DOHH2 (cell line): Measurements from ENCODE around the gene ZNF865.

ENCODE experiments used
- H3F3A ChIP-seq: fragments of 200-600 bp; sonication (generic), shearing (Covaris generic); 2 replicates; pipeline ENCODE4 v1.6.0; 2016; ENCODE audit warnings: antibody characterized with exemption, mild to moderate bottlenecking; ENCODE audit not compliant: control insufficient read depth, insufficient read depth
- H3K27ac ChIP-seq: fragments of 200-600 bp; sonication (generic); 2 replicates; pipeline ENCODE4 v1.5.1; 2014; ENCODE audit warnings: low read depth, mild to moderate bottlenecking, low read length, moderate library complexity
- H3K27me3 ChIP-seq: fragments of 200-600 bp; sonication (generic); 2 replicates; pipeline ENCODE4 v1.6.1; 2014; ENCODE audit warnings: mild to moderate bottlenecking, low read length, mixed read lengths; ENCODE audit not compliant: control insufficient read depth
- H3K36me3 ChIP-seq: fragments of 200-600 bp; sonication (generic); 2 replicates; pipeline ENCODE4 v1.6.1; 2014; ENCODE audit warnings: mild to moderate bottlenecking, low read length, moderate library complexity, mixed read lengths; ENCODE audit not compliant: control insufficient read depth
- H3K4me1 ChIP-seq: fragments of 200-600 bp; sonication (generic); 2 replicates; pipeline ENCODE4 v1.6.1; 2014; ENCODE audit warnings: mild to moderate bottlenecking, low read length, mixed read lengths; ENCODE audit not compliant: control insufficient read depth
- H3K4me2 ChIP-seq: fragments of 200-600 bp; sonication (generic); 2 replicates; pipeline ENCODE4 v1.6.0; 2014; ENCODE audit warnings: mild to moderate bottlenecking, low read length, moderate library complexity
- H3K4me3 ChIP-seq: fragments of 200-600 bp; sonication (generic); 2 replicates; pipeline ENCODE4 v1.5.1; 2014; ENCODE audit warnings: mild to moderate bottlenecking, low read length, mixed read lengths
- H3K79me2 ChIP-seq: fragments of 200-600 bp; sonication (generic); 2 replicates; pipeline ENCODE4 v1.6.1; 2014; ENCODE audit warnings: mild to moderate bottlenecking, low read length, mixed read lengths; ENCODE audit not compliant: control insufficient read depth
- H3K9me2 ChIP-seq: fragments of 200-600 bp; sonication (generic); replicated peaks from 2 replicates; pipeline ENCODE4 v1.6.1; 2014; ENCODE audit warnings: mild to moderate bottlenecking, low read length, mixed read lengths; ENCODE audit not compliant: control insufficient read depth
- H3K9me3 ChIP-seq: fragments of 200-600 bp; sonication (generic); 2 replicates; pipeline ENCODE4 v1.6.1; 2014; ENCODE audit warnings: antibody characterized with exemption, low read length, mixed read lengths; ENCODE audit not compliant: control insufficient read depth, insufficient read depth
- H4K20me1 ChIP-seq: fragments of 200-600 bp; sonication (generic); 2 replicates; pipeline ENCODE4 v1.6.0; 2014; ENCODE audit warnings: low read depth, mild to moderate bottlenecking, antibody characterized with exemption, low read length, moderate library complexity; ENCODE audit not compliant: control insufficient read depth, insufficient read depth
- EZH2phosphoT487 ChIP-seq: fragments of 200-600 bp; sonication (generic); IDR thresholded peaks from 2 replicates; pipeline ENCODE4 v1.6.1; 2017; ENCODE audit warnings: borderline replicate concordance, mild to moderate bottlenecking, antibody characterized with exemption, low read length, moderate library complexity, mixed read lengths
- TF ChIP-seq, protein P1 (sequence below): fragments of 200-600 bp; sonication (generic); IDR thresholded peaks from one replicate; pipeline ENCODE4 v1.5.1; 2014; ENCODE audit warnings: antibody characterized with exemption, mild to moderate bottlenecking, low read depth, low read length; ENCODE audit not compliant: poor library complexity, severe bottlenecking

Gene ZNF865

DNA sequence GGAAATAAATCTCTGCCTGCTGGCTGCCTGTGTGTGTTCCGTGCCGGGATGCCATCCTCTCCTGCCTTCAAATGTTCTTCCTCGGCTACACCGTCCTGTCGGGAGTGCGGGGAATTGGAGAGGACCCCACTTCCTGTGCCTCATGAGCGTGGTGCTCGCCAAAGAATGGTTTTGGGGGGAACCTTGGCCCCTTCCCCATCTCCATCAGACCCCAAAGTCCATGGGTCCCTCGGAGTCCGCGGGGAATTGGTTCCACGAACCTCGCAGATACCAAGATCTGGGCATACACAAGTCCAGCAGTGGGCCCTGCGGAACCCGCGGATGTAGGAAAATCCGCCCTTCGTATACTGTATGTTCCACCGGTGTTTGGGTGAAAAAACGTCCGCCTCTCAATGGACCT, 2.3 kb upstream of the ZNF865 start:
- Histone ChIP-seq H3K9me3 (no peaks in the 10 kb centered on the region), H3K4me1 (peaks cover 54% of the 10 kb centered on the region), H3K9me2 (no peaks in the 10 kb centered on the region), H3K27me3 (no peaks in the 10 kb centered on the region), H3K4me3 (no peak overlapping the region), H3F3A (peaks cover 23% of the 10 kb centered on the region), H3K36me3 (peaks cover 23% of the 10 kb centered on the region), H4K20me1 (peaks cover 6% of the 10 kb centered on the region; the same call in 1 of the 2 replicates), H3K27ac (no peak overlapping the region), H3K4me2 (no peak overlapping the region), H3K79me2 (peaks cover 31% of the 10 kb centered on the region)
- TF ChIP-seq, protein P1, sequence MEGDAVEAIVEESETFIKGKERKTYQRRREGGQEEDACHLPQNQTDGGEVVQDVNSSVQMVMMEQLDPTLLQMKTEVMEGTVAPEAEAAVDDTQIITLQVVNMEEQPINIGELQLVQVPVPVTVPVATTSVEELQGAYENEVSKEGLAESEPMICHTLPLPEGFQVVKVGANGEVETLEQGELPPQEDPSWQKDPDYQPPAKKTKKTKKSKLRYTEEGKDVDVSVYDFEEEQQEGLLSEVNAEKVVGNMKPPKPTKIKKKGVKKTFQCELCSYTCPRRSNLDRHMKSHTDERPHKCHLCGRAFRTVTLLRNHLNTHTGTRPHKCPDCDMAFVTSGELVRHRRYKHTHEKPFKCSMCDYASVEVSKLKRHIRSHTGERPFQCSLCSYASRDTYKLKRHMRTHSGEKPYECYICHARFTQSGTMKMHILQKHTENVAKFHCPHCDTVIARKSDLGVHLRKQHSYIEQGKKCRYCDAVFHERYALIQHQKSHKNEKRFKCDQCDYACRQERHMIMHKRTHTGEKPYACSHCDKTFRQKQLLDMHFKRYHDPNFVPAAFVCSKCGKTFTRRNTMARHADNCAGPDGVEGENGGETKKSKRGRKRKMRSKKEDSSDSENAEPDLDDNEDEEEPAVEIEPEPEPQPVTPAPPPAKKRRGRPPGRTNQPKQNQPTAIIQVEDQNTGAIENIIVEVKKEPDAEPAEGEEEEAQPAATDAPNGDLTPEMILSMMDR: no peak
- TF ChIP-seq EZH2phosphoT487: no peak

- Histone ChIP-seq H3F3A (peaks cover 23% of the 10 kb centered on the region), H3K4me3 (peak overlapping the region; percentile 95), H3K27me3 (no peaks in the 10 kb centered on the region), H3K9me3 (no peaks in the 10 kb centered on the region), H3K79me2 (peaks cover 32% of the 10 kb centered on the region), H4K20me1 (peaks cover 6% of the 10 kb centered on the region; the same call in 1 of the 2 replicates), H3K4me2 (peak overlapping the region; percentile 99), H3K4me1 (peaks cover 48% of the 10 kb centered on the region), H3K9me2 (no peaks in the 10 kb centered on the region), H3K36me3 (peaks cover 24% of the 10 kb centered on the region), H3K27ac (peak overlapping the region; percentile 99)
- TF ChIP-seq, protein P1: no peak
- TF ChIP-seq EZH2phosphoT487: no peak
Measured at GRCh38 chr19:55603581-55604292, 1.7 kb upstream of the ZNF865 start.

DNA sequence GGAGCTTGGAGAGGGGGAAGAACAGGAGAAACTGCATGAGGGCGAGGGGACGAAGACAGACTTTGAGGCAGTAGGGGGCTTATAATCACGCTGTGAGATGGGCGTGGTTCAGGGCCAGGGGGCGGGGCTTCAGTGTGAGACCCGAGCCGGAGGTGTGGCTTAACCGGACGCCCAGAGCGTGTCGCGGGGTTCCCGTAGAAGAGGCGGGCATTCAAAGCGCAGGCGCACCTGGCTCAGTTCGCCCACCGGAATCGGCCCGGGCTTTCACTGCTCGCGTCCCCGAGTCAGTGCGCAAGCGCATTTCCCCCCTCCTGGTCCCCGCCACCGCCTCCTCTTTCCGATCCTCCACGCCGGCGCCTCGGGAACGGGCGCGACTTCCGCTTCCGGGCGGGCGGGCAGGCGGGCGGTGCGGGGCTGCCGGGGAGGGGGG, 225 bp upstream of the ZNF865 start:
- Histone ChIP-seq H3K4me3 (peak overlapping the region; percentile 95), H3K9me2 (no peaks in the 10 kb centered on the region), H4K20me1 (peaks cover 11% of the 10 kb centered on the region; the same call in 1 of the 2 replicates), H3K4me2 (peak overlapping the region; percentile 99), H3K27me3 (no peaks in the 10 kb centered on the region), H3K36me3 (peaks cover 38% of the 10 kb centered on the region), H3K9me3 (no peaks in the 10 kb centered on the region), H3K79me2 (peaks cover 46% of the 10 kb centered on the region), H3F3A (peaks cover 23% of the 10 kb centered on the region), H3K4me1 (peaks cover 47% of the 10 kb centered on the region), H3K27ac (peak overlapping the region; percentile 99)
- TF ChIP-seq EZH2phosphoT487: no peak
- TF ChIP-seq, protein P1: no peak
